ENCODE results near the gene MRPL38. TPM values are rescaled to one million over a fixed set of nuclear protein-coding genes. Genes with fewer than 3 reads are reported as not detected.

The MRPL38 gene
- total and polyA plus RNA-seq, 4 donors: 23.0 to 63.9 (median 50.5) TPM

DNA sequence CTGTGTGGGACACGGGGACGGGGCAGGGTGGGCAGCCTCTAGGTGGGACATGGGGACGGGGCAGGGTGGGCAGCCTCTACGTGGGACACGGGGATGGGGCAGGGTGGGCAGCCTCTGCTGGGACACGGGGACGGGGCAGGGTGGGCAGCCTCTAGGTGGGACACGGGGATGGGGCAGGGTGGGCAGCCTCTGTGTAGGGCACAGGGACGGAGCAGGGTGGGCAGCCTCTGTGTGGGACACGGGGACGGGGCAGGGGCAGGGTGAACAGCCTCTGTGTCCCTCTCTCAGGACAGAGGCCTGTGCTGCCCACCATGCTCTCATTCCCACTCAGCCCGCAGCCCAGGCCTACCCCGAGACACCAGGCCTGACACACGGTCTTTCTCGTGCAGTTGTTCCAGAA, 16.9 kb upstream of the MRPL38 start:
- no peak for DNase-seq (ENCODE audit: low spot score)
- no peaks in the 10 kb centered on the region for H3K27me3 ChIP-seq (ENCODE audit: control insufficient read depth in 4 of 4, insufficient read depth in 4 of 4, low read length in 3 of 4)
- no peaks in the 10 kb centered on the region for H3K9me3 ChIP-seq (ENCODE audit: control insufficient read depth in 4 of 4, low read length in 3 of 4)
- WGBS: 96% methylated on average over 15 of the region's 15 CpGs
- TF ChIP-seq FOXA2 (IDR thresholded peaks at IDR 0.05) (no peak), TAF1 (conservative IDR thresholded peaks at IDR 0.05) (no peak), RXRA (IDR thresholded peaks at IDR 0.05) (no peak), JUND (IDR thresholded peaks at IDR 0.05) (no peak), HNF4A (conservative IDR thresholded peaks at IDR 0.05) (no peak), EGR1 (IDR thresholded peaks at IDR 0.05; ENCODE audit: low read depth in 2 of 2) (no peak), HNF4G (IDR thresholded peaks at IDR 0.05) (no peak), YY1 (IDR thresholded peaks at IDR 0.05) (no peak), SP1 (IDR thresholded peaks at IDR 0.05) (no peak), RAD21 (IDR thresholded peaks at IDR 0.05) (no peak), GABPA (IDR thresholded peaks at IDR 0.05 in 1 of 2, conservative IDR thresholded peaks at IDR 0.05 in 1 of 2) (no peak), NR2F2 (IDR thresholded peaks at IDR 0.05) (no peak), FOXA1 (IDR thresholded peaks at IDR 0.05) (no peak)
- TF ChIP-seq, protein P1, sequence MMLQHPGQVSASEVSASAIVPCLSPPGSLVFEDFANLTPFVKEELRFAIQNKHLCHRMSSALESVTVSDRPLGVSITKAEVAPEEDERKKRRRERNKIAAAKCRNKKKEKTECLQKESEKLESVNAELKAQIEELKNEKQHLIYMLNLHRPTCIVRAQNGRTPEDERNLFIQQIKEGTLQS (IDR thresholded peaks at IDR 0.05): no peak
- TF ChIP-seq, protein P2, sequence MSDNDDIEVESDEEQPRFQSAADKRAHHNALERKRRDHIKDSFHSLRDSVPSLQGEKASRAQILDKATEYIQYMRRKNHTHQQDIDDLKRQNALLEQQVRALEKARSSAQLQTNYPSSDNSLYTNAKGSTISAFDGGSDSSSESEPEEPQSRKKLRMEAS (IDR thresholded peaks at IDR 0.05): no peak
- TF ChIP-seq, protein P3, sequence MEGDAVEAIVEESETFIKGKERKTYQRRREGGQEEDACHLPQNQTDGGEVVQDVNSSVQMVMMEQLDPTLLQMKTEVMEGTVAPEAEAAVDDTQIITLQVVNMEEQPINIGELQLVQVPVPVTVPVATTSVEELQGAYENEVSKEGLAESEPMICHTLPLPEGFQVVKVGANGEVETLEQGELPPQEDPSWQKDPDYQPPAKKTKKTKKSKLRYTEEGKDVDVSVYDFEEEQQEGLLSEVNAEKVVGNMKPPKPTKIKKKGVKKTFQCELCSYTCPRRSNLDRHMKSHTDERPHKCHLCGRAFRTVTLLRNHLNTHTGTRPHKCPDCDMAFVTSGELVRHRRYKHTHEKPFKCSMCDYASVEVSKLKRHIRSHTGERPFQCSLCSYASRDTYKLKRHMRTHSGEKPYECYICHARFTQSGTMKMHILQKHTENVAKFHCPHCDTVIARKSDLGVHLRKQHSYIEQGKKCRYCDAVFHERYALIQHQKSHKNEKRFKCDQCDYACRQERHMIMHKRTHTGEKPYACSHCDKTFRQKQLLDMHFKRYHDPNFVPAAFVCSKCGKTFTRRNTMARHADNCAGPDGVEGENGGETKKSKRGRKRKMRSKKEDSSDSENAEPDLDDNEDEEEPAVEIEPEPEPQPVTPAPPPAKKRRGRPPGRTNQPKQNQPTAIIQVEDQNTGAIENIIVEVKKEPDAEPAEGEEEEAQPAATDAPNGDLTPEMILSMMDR (IDR thresholded peaks at IDR 0.05; ENCODE audit: low read depth, low read length, missing input control): no peak
- TF ChIP-seq, protein P4, sequence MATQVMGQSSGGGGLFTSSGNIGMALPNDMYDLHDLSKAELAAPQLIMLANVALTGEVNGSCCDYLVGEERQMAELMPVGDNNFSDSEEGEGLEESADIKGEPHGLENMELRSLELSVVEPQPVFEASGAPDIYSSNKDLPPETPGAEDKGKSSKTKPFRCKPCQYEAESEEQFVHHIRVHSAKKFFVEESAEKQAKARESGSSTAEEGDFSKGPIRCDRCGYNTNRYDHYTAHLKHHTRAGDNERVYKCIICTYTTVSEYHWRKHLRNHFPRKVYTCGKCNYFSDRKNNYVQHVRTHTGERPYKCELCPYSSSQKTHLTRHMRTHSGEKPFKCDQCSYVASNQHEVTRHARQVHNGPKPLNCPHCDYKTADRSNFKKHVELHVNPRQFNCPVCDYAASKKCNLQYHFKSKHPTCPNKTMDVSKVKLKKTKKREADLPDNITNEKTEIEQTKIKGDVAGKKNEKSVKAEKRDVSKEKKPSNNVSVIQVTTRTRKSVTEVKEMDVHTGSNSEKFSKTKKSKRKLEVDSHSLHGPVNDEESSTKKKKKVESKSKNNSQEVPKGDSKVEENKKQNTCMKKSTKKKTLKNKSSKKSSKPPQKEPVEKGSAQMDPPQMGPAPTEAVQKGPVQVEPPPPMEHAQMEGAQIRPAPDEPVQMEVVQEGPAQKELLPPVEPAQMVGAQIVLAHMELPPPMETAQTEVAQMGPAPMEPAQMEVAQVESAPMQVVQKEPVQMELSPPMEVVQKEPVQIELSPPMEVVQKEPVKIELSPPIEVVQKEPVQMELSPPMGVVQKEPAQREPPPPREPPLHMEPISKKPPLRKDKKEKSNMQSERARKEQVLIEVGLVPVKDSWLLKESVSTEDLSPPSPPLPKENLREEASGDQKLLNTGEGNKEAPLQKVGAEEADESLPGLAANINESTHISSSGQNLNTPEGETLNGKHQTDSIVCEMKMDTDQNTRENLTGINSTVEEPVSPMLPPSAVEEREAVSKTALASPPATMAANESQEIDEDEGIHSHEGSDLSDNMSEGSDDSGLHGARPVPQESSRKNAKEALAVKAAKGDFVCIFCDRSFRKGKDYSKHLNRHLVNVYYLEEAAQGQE (IDR thresholded peaks at IDR 0.05): no peak
- TF ChIP-seq, protein P5, sequence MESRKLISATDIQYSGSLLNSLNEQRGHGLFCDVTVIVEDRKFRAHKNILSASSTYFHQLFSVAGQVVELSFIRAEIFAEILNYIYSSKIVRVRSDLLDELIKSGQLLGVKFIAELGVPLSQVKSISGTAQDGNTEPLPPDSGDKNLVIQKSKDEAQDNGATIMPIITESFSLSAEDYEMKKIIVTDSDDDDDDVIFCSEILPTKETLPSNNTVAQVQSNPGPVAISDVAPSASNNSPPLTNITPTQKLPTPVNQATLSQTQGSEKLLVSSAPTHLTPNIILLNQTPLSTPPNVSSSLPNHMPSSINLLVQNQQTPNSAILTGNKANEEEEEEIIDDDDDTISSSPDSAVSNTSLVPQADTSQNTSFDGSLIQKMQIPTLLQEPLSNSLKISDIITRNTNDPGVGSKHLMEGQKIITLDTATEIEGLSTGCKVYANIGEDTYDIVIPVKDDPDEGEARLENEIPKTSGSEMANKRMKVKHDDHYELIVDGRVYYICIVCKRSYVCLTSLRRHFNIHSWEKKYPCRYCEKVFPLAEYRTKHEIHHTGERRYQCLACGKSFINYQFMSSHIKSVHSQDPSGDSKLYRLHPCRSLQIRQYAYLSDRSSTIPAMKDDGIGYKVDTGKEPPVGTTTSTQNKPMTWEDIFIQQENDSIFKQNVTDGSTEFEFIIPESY (IDR thresholded peaks at IDR 0.05): no peak
- no peak overlapping the region for H3K27ac ChIP-seq (ENCODE audit: low read depth in 1 of 2, low read length in 2 of 2)
- no peaks in the 10 kb centered on the region for H3K36me3 ChIP-seq (ENCODE audit: control insufficient read depth in 4 of 4, insufficient read depth in 3 of 4, low read depth in 1 of 4, low read length in 3 of 4)
- peaks cover 0 to 17% (median 14%) of the 10 kb centered on the region in 4 donors for H3K4me1 ChIP-seq (ENCODE audit: control insufficient read depth in 4 of 4, insufficient read depth in 4 of 4, low read length in 3 of 4)
- H3K9ac ChIP-seq (ENCODE audit: low read depth in 1 of 2, low read length in 2 of 2): no peak overlapping the region
- no peak overlapping the region for H3K4me3 ChIP-seq (ENCODE audit: low read depth in 1 of 3, low read length in 3 of 3)
